GM12878 (cell line): ENCODE data around the gene CCIN. TPM values are rescaled to one million over a fixed set of nuclear protein-coding genes. Genes with fewer than 3 reads are reported as not detected.
A peak's percentile ranks its signal among the peaks of the same experiment; 100 is the strongest.

ENCODE experiments used
- ATAC-seq: fragments of 200-7000 bp; cut with Tn5 transposase; 3 replicates; pipeline ENCODE4 v1.9.1; 2020; ENCODE audit warnings: mild to moderate bottlenecking, moderate library complexity
- BruUV-seq: library from RNA; stranded (reverse); fragments of 400-500 nt; replicated peaks from 2 replicates; lab custom pipeline; 2021; lab: Mats Ljungman, UMichigan
- CTCF ChIA-PET: fragments of 300-600 bp; sonication (Branson Sonifier 250); formaldehyde crosslinking; extraction: SDS; loops from one replicate; lab custom pipeline; 2021; ENCODE audit warnings: inconsistent platforms; lab: Yijun Ruan, JAX
- POLR2A ChIA-PET: fragments of 350-600 bp; formaldehyde crosslinking; extraction: SDS; loops from one replicate; lab custom pipeline; 2021; ENCODE audit warnings: inconsistent platforms; lab: Charles Lee
- RAD21 ChIA-PET: fragments of 300-600 bp; sonication (Branson Sonifier 250); formaldehyde crosslinking; loops from one replicate; lab custom pipeline; 2023; ENCODE audit warnings: antibody characterized with exemption; ENCODE audit not compliant: unreplicated experiment; lab: Charles Lee
- SMC1A ChIA-PET: fragments of 300-600 bp; sonication (Branson Sonifier 250); formaldehyde crosslinking; loops from one replicate; lab custom pipeline; 2023; ENCODE audit not compliant: unreplicated experiment, uncharacterized antibody; lab: Charles Lee
- DNase-seq: peaks from one replicate; pipeline ENCODE4 v3.0.0-alpha.2; 2011; ENCODE audit warnings: low read depth, low spot score
- FAIRE-seq: peaks from 3 replicates; lab custom pipeline; 2011; peaks lifted over from hg19 to GRCh38; lab: Jason Lieb, UNC
- H2AFZ ChIP-seq: 2 replicates; pipeline ENCODE4 v1.6.0; 2011; ENCODE audit warnings: low read depth, low read length, control low read depth; ENCODE audit not compliant: control insufficient read depth
- H3K27ac ChIP-seq: 2 replicates; pipeline ENCODE4 v1.5.1; 2011; ENCODE audit warnings: control low read depth; ENCODE audit not compliant: control insufficient read depth, insufficient read depth
- H3K27me3 ChIP-seq, 2 experiments: replicated peaks in 1 of 2; 2 replicates each; pipeline versions ENCODE4 v1.6.0 to v1.6.1; 2011; ENCODE audit warnings: low read length in 1 of 2; ENCODE audit not compliant: control insufficient read depth in 2 of 2, insufficient read depth in 2 of 2
- H3K36me3 ChIP-seq, 2 experiments: 2 replicates each; pipeline ENCODE4 v1.5.1; 2011; ENCODE audit warnings: low read length in 1 of 2; ENCODE audit not compliant: control insufficient read depth in 2 of 2, insufficient read depth in 2 of 2
- H3K4me1 ChIP-seq: 2 replicates; pipeline ENCODE4 v1.6.1; 2011; ENCODE audit warnings: mild to moderate bottlenecking, low read length, moderate library complexity, mixed read lengths; ENCODE audit not compliant: control insufficient read depth, insufficient read depth
- H3K4me2 ChIP-seq: 2 replicates; pipeline ENCODE4 v1.6.0; 2011; ENCODE audit warnings: control low read depth; ENCODE audit not compliant: control insufficient read depth, insufficient read depth
- H3K4me3 ChIP-seq: fragments of 200-600 bp; sonication (generic); 2 replicates; pipeline ENCODE4 v1.5.1; 2016
- H3K79me2 ChIP-seq: 2 replicates; pipeline ENCODE4 v1.6.0; 2011; ENCODE audit warnings: low read length; ENCODE audit not compliant: control insufficient read depth, insufficient read depth
- H3K9ac ChIP-seq: 2 replicates; pipeline ENCODE4 v1.8.0; 2011; ENCODE audit warnings: low read length, control low read depth, mixed read lengths; ENCODE audit not compliant: control insufficient read depth, insufficient read depth
- H3K9me3 ChIP-seq: replicated peaks from 3 replicates; pipeline ENCODE4 v1.5.1; 2011; ENCODE audit warnings: mild to moderate bottlenecking, low read length; ENCODE audit not compliant: control insufficient read depth, insufficient read depth
- H4K20me1 ChIP-seq: 2 replicates; pipeline ENCODE4 v1.6.0; 2011; ENCODE audit not compliant: control insufficient read depth, insufficient read depth
- IKZF1 ChIP-seq: fragments of 450-650 bp; conservative IDR thresholded peaks from 2 replicates; pipeline ENCODE4 v1.6.1; 2017; ENCODE audit warnings: antibody characterized with exemption, mild to moderate bottlenecking
- IKZF2 ChIP-seq, 2 experiments: fragments of 450-650 bp; IDR thresholded peaks; 2 replicates each; pipeline ENCODE4 v1.6.1; 2017; ENCODE audit warnings: mild to moderate bottlenecking in 2 of 2, moderate library complexity in 2 of 2
- ZBED1 ChIP-seq: IDR thresholded peaks from 2 replicates; pipeline ENCODE4 v1.6.1; 2016; ENCODE audit warnings: borderline replicate concordance
- WGBS: methylation state at CpG from one replicate; pipeline ENCODE4 v1.1.6; 2016; ENCODE audit warnings: low lambda C conversion rate; ENCODE audit not compliant: insufficient replicate concordance, insufficient coverage; ENCODE audit errors: missing lambda C conversion rate; 5-methylcytosine and 5-hydroxymethylcytosine counted together
- in situ Hi-C: fragments of 300-500 bp; cut with MboI; formaldehyde crosslinking; loops from 9 replicates; pipeline ENCODE4 v1.14.3; 2018; ENCODE audit warnings: mixed read lengths
- intact Hi-C: fragments of 100-400 bp; cut with micrococcal nuclease; formaldehyde crosslinking; loops from one replicate; pipeline ENCODE4 v1.14.2; 2022; ENCODE audit not compliant: unreplicated experiment
- polyA plus RNA-seq, 11 experiments: library from polyadenylated mRNA; depleted of rRNA in 4 of 11; unstranded in 6 of 11; stranded (reverse) in 5 of 11; fragments of >200 nt; fragmentation: Nextera tagmentation in 4 of 11; fragmentation: Illumina TruSeq in 1 of 11; extraction: Ambion mirVana in 4 of 11; extraction: Trizol in 1 of 11; gene quantifications; 1 replicate in 1 of 11; 2 replicates in 10 of 11; pipeline versions ENCODE4 v1.2.1 to v1.2.3, GENCODE V29; 2011 to 2016; ENCODE audit warnings: inconsistent platforms in 2 of 11, missing spikeins in 2 of 11, low read depth in 1 of 11
- total RNA-seq, 4 experiments: library from RNA; depleted of rRNA in 3 of 4; stranded (reverse); fragments of >200 nt in 3 of 4; fragmentation: Illumina TruSeq in 1 of 4; extraction: Trizol in 1 of 4; gene quantifications; 2 replicates each; pipeline versions ENCODE4 v1.2.1 to v1.2.3, GENCODE V29; 2013 to 2021
- TF ChIP-seq, protein P1 (sequence below): fragments of 450-650 bp; IDR thresholded peaks from 2 replicates; pipeline ENCODE4 v1.6.1; 2017; ENCODE audit warnings: mild to moderate bottlenecking, moderate library complexity

CCIN gene
- total and polyA plus RNA-seq, 10 of the 15 experiments (the other 5 are each of a cell fraction or from before 2014, with no cell fraction given), result not detected

DNA sequence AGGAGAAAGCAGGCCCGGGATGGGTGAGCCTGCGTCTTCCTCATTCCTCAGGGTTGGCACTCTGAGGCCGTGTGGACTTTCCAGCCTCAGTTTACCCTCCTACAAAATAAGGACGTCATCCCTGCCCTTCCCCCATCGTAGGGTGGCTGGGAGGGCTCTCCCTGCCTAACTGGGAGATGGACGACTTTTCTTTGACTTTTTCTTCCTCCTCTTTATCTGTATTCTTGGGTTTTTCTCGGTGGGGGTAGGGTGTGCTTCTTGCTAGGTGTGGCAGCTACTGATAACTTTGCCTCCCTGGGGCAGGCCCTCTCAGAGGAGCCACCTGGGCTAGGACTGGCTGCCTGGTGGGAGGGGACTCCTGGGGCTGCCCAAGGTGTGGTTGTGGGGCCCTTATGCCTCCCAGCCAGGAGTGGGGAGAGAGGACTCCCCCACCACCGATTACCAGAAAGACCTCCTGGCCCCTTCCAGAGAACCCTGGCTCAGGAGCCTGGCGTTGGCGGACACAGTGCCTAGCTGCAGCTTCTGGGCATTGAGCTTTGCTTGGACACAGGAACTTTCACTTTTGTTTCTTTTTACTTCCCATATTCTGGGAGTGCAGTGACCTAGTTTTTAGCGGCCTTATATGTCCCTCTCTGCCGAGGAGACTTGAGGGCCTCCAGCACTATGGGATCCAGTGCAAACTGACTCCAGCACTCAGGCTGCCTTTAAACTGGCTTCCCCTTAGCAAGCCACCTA lies 26.5 kb upstream of the CCIN start:
- Histone ChIP-seq H3K36me3 (no peaks in the 10 kb centered on the region), H3K9me3 (peaks cover 4% of the 10 kb centered on the region; the same call in 1 of the 3 replicates), H3K4me3 (no peak overlapping the region), H4K20me1 (no peaks in the 10 kb centered on the region), H3K79me2 (no peaks in the 10 kb centered on the region), H3K27me3 (peaks cover under 1 to 2% of the 10 kb centered on the region in 2 experiments; a peak in 2 of 4 replicates), H3K4me2 (peak overlapping the region; percentile 78), H2AFZ (peak overlapping the region; percentile 79), H3K27ac (peak overlapping the region; percentile 29; the same call in 1 of the 2 replicates)
- ChIA-PET CTCF (interaction anchor here (1.4 to 1.5 kb wide), 2 partner anchors 9 to 40 kb away, joined by 4 to 5 read pairs; no protein-coding TSS in a partner anchor), SMC1A (interaction anchor here (1.0 to 1.1 kb wide), 2 partner anchors 37 to 41 kb away, joined by 3 read pairs; no protein-coding TSS in a partner anchor)
- ATAC-seq, result peak; percentile 47
- no peak for FAIRE-seq
- intact Hi-C loops, result no loop called here
- WGBS, result 45% methylated on average over 12 of the region's 12 CpGs
- TF ChIP-seq, protein P1, sequence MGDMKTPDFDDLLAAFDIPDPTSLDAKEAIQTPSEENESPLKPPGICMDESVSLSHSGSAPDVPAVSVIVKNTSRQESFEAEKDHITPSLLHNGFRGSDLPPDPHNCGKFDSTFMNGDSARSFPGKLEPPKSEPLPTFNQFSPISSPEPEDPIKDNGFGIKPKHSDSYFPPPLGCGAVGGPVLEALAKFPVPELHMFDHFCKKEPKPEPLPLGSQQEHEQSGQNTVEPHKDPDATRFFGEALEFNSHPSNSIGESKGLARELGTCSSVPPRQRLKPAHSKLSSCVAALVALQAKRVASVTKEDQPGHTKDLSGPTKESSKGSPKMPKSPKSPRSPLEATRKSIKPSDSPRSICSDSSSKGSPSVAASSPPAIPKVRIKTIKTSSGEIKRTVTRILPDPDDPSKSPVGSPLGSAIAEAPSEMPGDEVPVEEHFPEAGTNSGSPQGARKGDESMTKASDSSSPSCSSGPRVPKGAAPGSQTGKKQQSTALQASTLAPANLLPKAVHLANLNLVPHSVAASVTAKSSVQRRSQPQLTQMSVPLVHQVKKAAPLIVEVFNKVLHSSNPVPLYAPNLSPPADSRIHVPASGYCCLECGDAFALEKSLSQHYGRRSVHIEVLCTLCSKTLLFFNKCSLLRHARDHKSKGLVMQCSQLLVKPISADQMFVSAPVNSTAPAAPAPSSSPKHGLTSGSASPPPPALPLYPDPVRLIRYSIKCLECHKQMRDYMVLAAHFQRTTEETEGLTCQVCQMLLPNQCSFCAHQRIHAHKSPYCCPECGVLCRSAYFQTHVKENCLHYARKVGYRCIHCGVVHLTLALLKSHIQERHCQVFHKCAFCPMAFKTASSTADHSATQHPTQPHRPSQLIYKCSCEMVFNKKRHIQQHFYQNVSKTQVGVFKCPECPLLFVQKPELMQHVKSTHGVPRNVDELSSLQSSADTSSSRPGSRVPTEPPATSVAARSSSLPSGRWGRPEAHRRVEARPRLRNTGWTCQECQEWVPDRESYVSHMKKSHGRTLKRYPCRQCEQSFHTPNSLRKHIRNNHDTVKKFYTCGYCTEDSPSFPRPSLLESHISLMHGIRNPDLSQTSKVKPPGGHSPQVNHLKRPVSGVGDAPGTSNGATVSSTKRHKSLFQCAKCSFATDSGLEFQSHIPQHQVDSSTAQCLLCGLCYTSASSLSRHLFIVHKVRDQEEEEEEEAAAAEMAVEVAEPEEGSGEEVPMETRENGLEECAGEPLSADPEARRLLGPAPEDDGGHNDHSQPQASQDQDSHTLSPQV, result no peak
- TF ChIP-seq ZBED1 (no peak), IKZF2 (IDR thresholded peaks at IDR 0.05) (0 out of 4 replicates have a peak, but pooled peaks of 1 of the 2 experiments have one; percentile 9), IKZF1 (0 out of 2 replicates have a peak, but pooled peaks have one; percentile 26)
- TF ChIP-seq, all 136 proteins: peak for 2
- in situ Hi-C loops, result no loop called here
- Histone ChIP-seq H3K4me1 (peaks cover 40% of the 10 kb centered on the region), H3K9ac (peak overlapping the region; percentile 18; the same call in 1 of the 2 replicates)
- BruUV-seq, result no TSS peak
- RAD21 ChIA-PET, result no interaction called here
- no peak for DNase-seq
- POLR2A ChIA-PET, result no interaction called here
